Esophagus mucosa (tissue), 1 donor: Measurements from ENCODE around the gene ZNF570. TPM values are rescaled to one million over a fixed set of nuclear protein-coding genes. Genes with fewer than 3 reads are reported as not detected.

Source experiments
- ATAC-seq: fragments of 200-7000 bp; cut with Tn5 transposase; one replicate; pipeline ENCODE4 v1.9.1; 2020
- total RNA-seq: library from RNA; stranded (reverse); gene quantifications from one replicate; pipeline ENCODE4 v1.2.4, GENCODE V29; 2023
- donor health status: DM: yes; HTN: yes; CAD: no.

ZNF570 gene
- 1.4 TPM for total RNA-seq

GRCh38 chr19:37468961-37469777 lies at the start of gene ZNF570:
TSS of gene ZNF570 (plus strand) at chr19:37469356. CDS start at chr19:37470355, 999 bp downstream.
- ATAC-seq = peak; percentile 83

- ATAC-seq = no peak
Observed at GRCh38 chr19:37452500-37453245, 16.5 kb upstream of the ZNF570 start.

GRCh38 chr19:37466277-37466797 lies 2.8 kb upstream of the ZNF570 start:
- ATAC-seq = no peak

GRCh38 chr19:37466798-37467607 lies 2.2 kb upstream of the ZNF570 start, which contains the start of gene ZNF569:
TSS of gene ZNF569 (minus strand) at chr19:37467444. CDS start at chr19:37444921, 22,523 bp downstream.
- ATAC-seq = peak; percentile 90

- ATAC-seq = no peak
Observed at GRCh38 chr19:37467608-37468090, 1.5 kb upstream of the ZNF570 start.

GRCh38 chr19:37470216-37470615 lies 1.1 kb downstream of the ZNF570 start:
- no peak for ATAC-seq

- ATAC-seq = no peak
Observed at GRCh38 chr19:37472165-37472564, 3.0 kb downstream of the ZNF570 start.

GRCh38 chr19:37484406-37485168 lies 15.4 kb downstream of the ZNF570 start:
- ATAC-seq = no peak

GRCh38 chr19:37492213-37492612 lies 23.1 kb downstream of the ZNF570 start:
- ATAC-seq = no peak

- ATAC-seq = peak; percentile 29
Observed at GRCh38 chr19:37505958-37506386, 36.8 kb downstream of the ZNF570 start.

- peak; percentile 93 for ATAC-seq
Observed at GRCh38 chr19:37506387-37507166, 37.4 kb downstream of the ZNF570 start, which contains the start of gene ZNF793. TSS of gene ZNF793 (plus strand) at chr19:37506939. CDS start at chr19:37523440, 16,501 bp downstream.

- no peak for ATAC-seq
Observed at GRCh38 chr19:37507167-37507464, 38.0 kb downstream of the ZNF570 start.

GRCh38 chr19:37511186-37511585 lies 42.0 kb downstream of the ZNF570 start:
- no peak for ATAC-seq

GRCh38 chr19:37511821-37512220 lies 42.7 kb downstream of the ZNF570 start:
- no peak for ATAC-seq

- no peak for ATAC-seq
Observed at GRCh38 chr19:37513397-37513796, 44.2 kb downstream of the ZNF570 start.

GRCh38 chr19:37519890-37520289 lies 50.7 kb downstream of the ZNF570 start:
- peak; percentile 25 for ATAC-seq

- ATAC-seq = no peak
Observed at GRCh38 chr19:37537391-37537947, 68.3 kb downstream of the ZNF570 start.
